Kidney epithelial cell (primary cell): ENCODE results near the gene PMEPA1. TPM values are rescaled to one million over a fixed set of nuclear protein-coding genes. Genes with fewer than 3 reads are reported as not detected.

Experiments
- DNase-seq: peaks from one replicate; pipeline ENCODE4 v3.0.0-alpha.2; 2010; ENCODE audit warnings: low read depth
- H3K27me3 ChIP-seq: 2 replicates; pipeline ENCODE4 v1.6.0; 2011; ENCODE audit warnings: low read length; ENCODE audit not compliant: control insufficient read depth, insufficient read depth
- H3K36me3 ChIP-seq: 2 replicates; pipeline ENCODE4 v1.5.1; 2011; ENCODE audit warnings: low read length; ENCODE audit not compliant: control insufficient read depth, insufficient read depth
- H3K4me3 ChIP-seq: 2 replicates; pipeline ENCODE4 v1.5.1; 2011; ENCODE audit warnings: low read depth, mild to moderate bottlenecking, control low read depth, low read length
- total RNA-seq: library from RNA; depleted of rRNA; stranded (reverse); fragments of >200 nt; gene quantifications from 2 replicates; pipeline ENCODE4 v1.2.3, GENCODE V29; 2015
- TF ChIP-seq, protein P1 (sequence below): IDR thresholded peaks from 2 replicates; pipeline ENCODE4 v1.5.1; 2011; ENCODE audit warnings: mild to moderate bottlenecking, moderate library complexity, low read length, control low read depth, inconsistent platforms; ENCODE audit not compliant: insufficient read depth, poor library complexity, severe bottlenecking

PMEPA1 gene
- total RNA-seq, 1 donor from 2014 or later = 244 TPM

DNA sequence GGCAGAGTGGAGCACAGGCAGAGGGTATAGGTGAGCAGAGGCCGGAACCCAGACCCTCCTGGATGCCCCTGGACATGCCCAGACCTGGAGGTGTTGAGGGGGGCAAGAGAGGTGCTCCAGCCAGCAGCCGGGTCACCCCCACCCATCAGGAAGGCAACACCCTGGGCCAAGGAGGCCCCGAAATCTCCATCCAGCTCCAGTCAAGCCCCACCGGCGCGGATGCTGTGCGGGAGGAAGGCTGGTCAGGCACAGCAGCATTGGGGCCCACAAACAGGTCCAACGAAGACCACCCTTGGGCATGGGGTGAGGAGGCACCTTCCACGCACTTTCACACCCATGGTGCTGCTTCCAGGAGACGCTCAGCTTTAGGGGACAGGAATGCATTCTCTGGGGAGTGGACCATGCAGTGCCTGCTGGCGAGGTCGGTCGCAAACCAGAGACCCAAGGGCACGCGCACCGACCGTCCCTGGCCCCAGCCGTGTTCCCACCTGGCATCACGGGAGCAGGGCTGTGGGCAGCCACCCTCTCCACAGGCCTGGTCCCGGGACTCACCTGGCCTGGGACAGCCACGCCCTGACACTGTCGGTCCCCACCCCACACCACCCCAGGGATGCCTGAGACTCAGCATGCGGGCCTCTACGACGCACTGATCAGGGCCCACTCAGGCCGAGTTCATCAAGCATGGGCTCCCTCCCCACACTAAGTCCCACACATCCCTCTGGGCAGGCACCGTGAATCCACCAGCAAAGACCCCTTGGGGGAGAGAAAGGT, 45.9 kb downstream of the PMEPA1 start:
- no peaks in the 10 kb centered on the region for H3K36me3 ChIP-seq
- H3K27me3 ChIP-seq = no peaks in the 10 kb centered on the region

DNA sequence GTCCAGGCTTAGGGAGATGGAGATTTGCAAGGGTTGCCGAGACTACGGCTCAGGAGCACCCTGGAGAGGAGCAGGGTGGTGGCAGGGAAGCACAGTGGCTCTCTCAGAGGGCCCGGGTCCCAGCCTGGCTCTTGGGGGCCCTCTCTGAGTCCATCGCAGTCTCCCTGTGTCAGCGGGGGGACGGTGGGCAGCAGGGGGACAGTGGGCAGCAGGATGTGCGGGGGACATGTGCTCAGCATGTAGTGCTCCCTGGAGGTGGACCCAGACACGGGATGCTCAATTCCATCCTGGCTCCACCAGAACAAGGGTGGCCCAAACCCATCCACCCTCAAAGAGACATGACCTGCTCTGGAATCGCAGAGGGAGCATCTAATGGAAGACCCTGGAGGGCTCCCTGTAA, 46.6 kb downstream of the PMEPA1 start:
- DNase-seq = no peak
- H3K36me3 ChIP-seq = peaks cover 2% of the 10 kb centered on the region
- TF ChIP-seq, protein P1, sequence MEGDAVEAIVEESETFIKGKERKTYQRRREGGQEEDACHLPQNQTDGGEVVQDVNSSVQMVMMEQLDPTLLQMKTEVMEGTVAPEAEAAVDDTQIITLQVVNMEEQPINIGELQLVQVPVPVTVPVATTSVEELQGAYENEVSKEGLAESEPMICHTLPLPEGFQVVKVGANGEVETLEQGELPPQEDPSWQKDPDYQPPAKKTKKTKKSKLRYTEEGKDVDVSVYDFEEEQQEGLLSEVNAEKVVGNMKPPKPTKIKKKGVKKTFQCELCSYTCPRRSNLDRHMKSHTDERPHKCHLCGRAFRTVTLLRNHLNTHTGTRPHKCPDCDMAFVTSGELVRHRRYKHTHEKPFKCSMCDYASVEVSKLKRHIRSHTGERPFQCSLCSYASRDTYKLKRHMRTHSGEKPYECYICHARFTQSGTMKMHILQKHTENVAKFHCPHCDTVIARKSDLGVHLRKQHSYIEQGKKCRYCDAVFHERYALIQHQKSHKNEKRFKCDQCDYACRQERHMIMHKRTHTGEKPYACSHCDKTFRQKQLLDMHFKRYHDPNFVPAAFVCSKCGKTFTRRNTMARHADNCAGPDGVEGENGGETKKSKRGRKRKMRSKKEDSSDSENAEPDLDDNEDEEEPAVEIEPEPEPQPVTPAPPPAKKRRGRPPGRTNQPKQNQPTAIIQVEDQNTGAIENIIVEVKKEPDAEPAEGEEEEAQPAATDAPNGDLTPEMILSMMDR = no peak
- H3K27me3 ChIP-seq = no peaks in the 10 kb centered on the region
- H3K4me3 ChIP-seq = no peak overlapping the region

More for the DNA sequence above, 45.9 kb downstream of the PMEPA1 start:
- no peak overlapping the region for H3K4me3 ChIP-seq
- DNase-seq = no peak
- TF ChIP-seq, protein P1 = no peak

DNA sequence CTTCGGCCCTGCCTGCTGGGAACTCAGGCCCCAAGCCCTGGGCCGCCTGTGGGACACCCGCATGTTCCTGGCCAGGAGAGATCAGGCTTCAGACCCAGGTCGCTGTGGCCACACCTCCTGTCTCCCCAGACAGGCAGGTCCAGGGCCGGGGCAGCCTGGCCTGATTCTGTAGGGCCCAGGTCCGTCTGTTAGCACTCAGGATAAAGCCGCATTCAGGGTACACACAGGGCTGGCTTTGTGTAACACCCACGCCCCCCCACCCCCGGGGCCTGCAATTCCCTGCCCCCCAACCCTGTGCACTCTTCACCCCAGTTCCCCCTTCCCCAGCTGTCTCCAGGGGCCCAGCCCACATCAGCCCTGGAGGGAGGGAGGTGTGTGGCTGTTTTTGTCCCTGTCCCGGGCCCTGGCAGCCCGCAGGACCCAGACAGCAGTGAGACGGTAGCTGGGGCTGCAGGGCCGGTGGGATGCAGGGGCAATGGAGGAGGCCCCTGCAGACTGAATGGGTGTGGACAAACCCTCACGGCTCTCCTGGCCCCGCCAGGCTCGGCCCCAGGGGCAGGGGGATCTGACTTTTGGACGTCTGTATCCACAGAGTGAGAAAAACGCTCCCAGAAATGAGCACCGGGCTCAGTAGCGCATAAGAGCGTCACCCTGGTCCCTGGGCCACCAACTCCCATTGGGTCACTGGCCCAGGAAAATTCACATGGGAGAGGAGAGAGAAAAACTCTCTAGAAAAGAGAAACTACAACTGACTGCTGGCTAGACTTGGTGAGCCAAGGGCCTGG, 47.2 kb downstream of the PMEPA1 start:
- Histone ChIP-seq H3K4me3 (no peak overlapping the region), H3K36me3 (peaks cover 2% of the 10 kb centered on the region), H3K27me3 (no peaks in the 10 kb centered on the region)
- TF ChIP-seq, protein P1 = no peak
- no peak for DNase-seq

DNA sequence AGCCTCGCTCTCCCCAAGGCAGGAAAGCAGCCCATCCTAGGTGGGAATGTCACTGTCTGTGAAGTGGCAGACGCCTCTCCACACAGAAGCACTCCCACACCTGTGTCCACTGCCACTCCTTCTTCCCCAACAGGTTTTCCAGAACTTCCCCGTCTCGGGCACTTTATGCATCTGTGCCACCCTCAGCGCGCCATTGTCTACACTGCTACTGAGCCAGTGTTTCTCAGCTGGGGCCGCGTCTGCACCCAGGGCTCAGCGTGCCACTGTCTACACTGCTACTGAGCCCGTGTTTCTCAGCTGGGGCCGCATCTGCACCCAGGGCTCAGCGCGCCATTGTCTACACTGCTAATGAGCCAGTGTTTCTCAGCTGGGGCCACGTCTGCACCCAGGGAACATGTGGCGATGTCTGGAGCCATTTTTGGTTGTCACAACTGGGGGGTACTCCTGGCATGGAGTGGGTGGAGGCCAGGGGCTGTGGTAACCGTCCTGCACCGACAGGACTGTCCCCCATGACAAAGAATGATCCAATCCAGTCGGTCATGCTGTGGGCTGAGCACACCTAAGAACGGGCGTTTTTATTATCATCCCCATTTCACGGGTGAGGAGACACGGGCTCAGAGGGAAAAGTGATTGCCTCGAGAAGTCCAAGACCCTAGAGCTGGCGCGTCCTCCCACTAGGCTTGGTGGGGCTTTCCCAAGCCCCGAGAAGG, 47.9 kb downstream of the PMEPA1 start:
- no peaks in the 10 kb centered on the region for H3K27me3 ChIP-seq
- DNase-seq = no peak
- TF ChIP-seq, protein P1 = no peak
- H3K4me3 ChIP-seq = no peak overlapping the region
- peaks cover 2% of the 10 kb centered on the region for H3K36me3 ChIP-seq

DNA sequence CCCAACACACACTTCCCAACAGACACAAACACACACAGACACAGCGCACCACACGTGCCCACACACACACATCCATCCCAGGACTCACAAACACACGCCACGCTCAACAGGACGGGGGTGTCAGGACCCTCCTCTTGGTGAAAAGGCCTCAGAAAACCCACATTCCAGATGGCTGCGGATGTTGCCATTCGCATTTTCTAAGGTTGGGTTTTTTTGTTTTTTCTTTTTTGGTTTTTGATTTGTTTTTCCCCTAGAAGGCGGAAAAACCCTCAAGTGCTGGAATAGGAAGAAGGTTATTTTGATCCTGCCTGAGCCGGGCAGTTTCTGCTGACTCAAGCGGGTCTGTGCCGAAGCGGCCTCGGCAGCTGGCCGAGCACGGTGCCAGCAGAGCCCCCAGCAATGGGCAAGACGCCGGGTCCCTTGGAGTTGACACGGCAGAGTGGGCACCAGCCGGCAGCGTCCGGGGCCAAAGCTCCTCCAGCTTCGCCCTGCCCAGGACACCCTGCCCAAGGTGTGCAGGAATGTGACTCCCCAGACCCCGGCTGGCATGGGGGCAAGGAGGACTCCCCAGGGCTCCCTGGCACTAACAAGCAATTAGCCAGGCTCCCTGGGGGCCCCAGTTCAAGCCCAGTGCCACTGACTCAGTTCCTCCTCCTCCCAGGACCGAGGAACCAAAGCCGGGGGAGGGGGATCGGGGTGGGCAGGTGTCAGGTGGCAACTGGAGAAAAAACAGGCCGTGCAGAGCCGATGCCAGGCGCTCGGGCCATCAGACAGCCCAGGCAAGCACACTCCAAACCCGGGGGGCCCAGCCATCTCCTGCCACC, 48.7 kb downstream of the PMEPA1 start:
- no peaks in the 10 kb centered on the region for H3K27me3 ChIP-seq
- no peak overlapping the region for H3K4me3 ChIP-seq
- H3K36me3 ChIP-seq = peaks cover 2% of the 10 kb centered on the region
- no peak for DNase-seq
- TF ChIP-seq, protein P1 = no peak
